Epithelial cell of esophagus (primary cell): Measurements from ENCODE around the gene SALL1.

Experiments
- DNase-seq: peaks from one replicate; pipeline ENCODE4 v3.0.0; 2010; ENCODE audit warnings: low read depth
- H3K4me3 ChIP-seq: 2 replicates; pipeline ENCODE4 v1.5.1; 2011; ENCODE audit warnings: mild to moderate bottlenecking, low read length, control low read depth
- CTCF ChIP-seq: IDR thresholded peaks from 2 replicates; pipeline ENCODE4 v1.5.1; 2011; ENCODE audit warnings: low read depth, mild to moderate bottlenecking, low read length, control low read depth, inconsistent platforms; ENCODE audit not compliant: insufficient read depth; ENCODE audit errors: missing control alignments

Gene SALL1

GRCh38 chr16:51159296-51159695 is 8.2 kb upstream of the SALL1 start:
- DNase-seq: no peak
- no peak for TF ChIP-seq CTCF
- no peak overlapping the region for H3K4me3 ChIP-seq

GRCh38 chr16:51157698-51158097 is 6.6 kb upstream of the SALL1 start:
- TF ChIP-seq CTCF: no peak
- DNase-seq: no peak
- no peak overlapping the region for H3K4me3 ChIP-seq

- H3K4me3 ChIP-seq: no peak overlapping the region
- no peak for TF ChIP-seq CTCF
- DNase-seq: no peak
These were observed 5.7 kb upstream of the SALL1 start for GRCh38 chr16:51156807-51157200.

- DNase-seq: no peak
- H3K4me3 ChIP-seq: no peak overlapping the region
- TF ChIP-seq CTCF: no peak
These were observed 5.0 kb upstream of the SALL1 start for GRCh38 chr16:51155820-51156806.

- no peak for TF ChIP-seq CTCF
- DNase-seq: no peak
- no peak overlapping the region for H3K4me3 ChIP-seq
These were observed 4.1 kb upstream of the SALL1 start for GRCh38 chr16:51155199-51155607.

- no peak for TF ChIP-seq CTCF
- no peak for DNase-seq
- no peak overlapping the region for H3K4me3 ChIP-seq
These were observed 3.5 kb upstream of the SALL1 start for GRCh38 chr16:51154271-51155171.
